Fibroblast of skin of abdomen (primary cell): ENCODE data around the gene SPATA31C2.
A peak's percentile ranks its signal among the peaks of the same experiment; 100 is the strongest.
"Not testable (repeated sequence)": the region's sequence is repeated elsewhere in the genome, so short reads cannot be mapped to it uniquely, and the experiment has no call there.

Experiments used
- DNase-seq: peaks from one replicate; pipeline ENCODE4 v3.0.0-alpha.2; 2013

SPATA31C2 gene

GRCh38 chr9:88123413-88123812 lies 14.9 kb downstream of the SPATA31C2 start:
- DNase-seq = not testable (repeated sequence)

GRCh38 chr9:88118121-88118520 lies 20.2 kb downstream of the SPATA31C2 start:
- DNase-seq = not testable (repeated sequence)

- DNase-seq = not testable (repeated sequence)
Measured at GRCh38 chr9:88114968-88115612, 23.2 kb downstream of the SPATA31C2 start.

GRCh38 chr9:88114283-88114967 lies 23.9 kb downstream of the SPATA31C2 start:
- not testable (repeated sequence) for DNase-seq

GRCh38 chr9:88113156-88114130 lies 24.8 kb downstream of the SPATA31C2 start:
- not testable (repeated sequence) for DNase-seq

GRCh38 chr9:88110026-88110425 lies 28.2 kb downstream of the SPATA31C2 start:
- no peak for DNase-seq

GRCh38 chr9:88108779-88109178 lies 29.5 kb downstream of the SPATA31C2 start:
- DNase-seq = no peak

- peak; percentile 18 for DNase-seq
Measured at GRCh38 chr9:88106492-88106891, 31.8 kb downstream of the SPATA31C2 start.

- peak; percentile 16 for DNase-seq
Measured at GRCh38 chr9:88092797-88093331, 45.4 kb downstream of the SPATA31C2 start.

- DNase-seq = peak; percentile 5
Measured at GRCh38 chr9:88090151-88090581, 48.1 kb downstream of the SPATA31C2 start.

GRCh38 chr9:88087906-88088305 lies 50.4 kb downstream of the SPATA31C2 start:
- DNase-seq = no peak

- no peak for DNase-seq
Measured at GRCh38 chr9:88085476-88085875, 52.8 kb downstream of the SPATA31C2 start.

GRCh38 chr9:88084357-88085183 lies 53.7 kb downstream of the SPATA31C2 start:
- DNase-seq = no peak
